Left cardiac atrium (tissue), 4 donors: ENCODE measurements around the gene ERBB4. TPM values are rescaled to one million over a fixed set of nuclear protein-coding genes. Genes with fewer than 3 reads are reported as not detected.

Experiments
- ATAC-seq, 2 donors: fragments of 200-7000 bp; cut with Tn5 transposase; one replicate each; pipeline ENCODE4 v1.9.1; 2020; ENCODE audit warnings: mild to moderate bottlenecking in 2 of 2, moderate library complexity in 2 of 2
- DNase-seq: peaks from one replicate; pipeline ENCODE4 v3.0.0-alpha.2; 2020
- intact Hi-C, 2 donors: fragments of 100-400 bp; cut with DNase I; formaldehyde crosslinking; loops; one replicate each; pipeline versions ENCODE4 v1.14.1 to v1.15.1; 2022 to 2023
- total RNA-seq, 2 donors: library from RNA; stranded (reverse); fragmentation: NEBNext Ultra II Directional; extraction: Animal tissue kit (Norgen Biotek cat#: 25700); gene quantifications; one replicate each; pipeline ENCODE4 v1.2.1, GENCODE V29; 2021
- donor health status: DM: no; HTN: yes; CAD: no.
- donor health status: DM: no; HTN: yes; CAD: no; lungs with severe emphysema.
- donor health status: DM: yes; HTN: yes; CAD: no.
- donor health status: Dilated cardiomyopathy.

Gene ERBB4
- total RNA-seq, 2 donors from 2014 or later = 17.9 to 20.6 TPM

DNA sequence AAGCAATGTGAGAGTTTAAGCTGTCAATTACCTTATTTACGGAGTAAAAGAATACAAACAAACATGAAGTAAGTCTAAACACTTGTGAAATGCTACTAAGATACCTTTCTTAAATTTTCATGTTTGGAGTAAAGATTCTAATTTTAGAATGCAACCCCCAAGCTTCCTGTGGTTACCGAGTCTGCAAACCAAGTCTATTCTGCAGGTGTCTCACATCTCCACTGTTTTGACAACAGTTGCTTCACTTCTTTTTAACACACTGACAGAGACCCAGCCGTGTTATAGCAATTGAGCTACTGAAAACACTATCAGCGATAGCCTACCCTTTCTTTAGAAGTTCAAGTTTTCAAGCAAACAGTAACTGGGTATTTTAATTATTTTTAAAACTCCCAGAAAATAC lies 608.3 kb downstream of the ERBB4 start:
- ATAC-seq (no peak), DNase-seq (no peak)
- intact Hi-C loops = no loop called here

DNA sequence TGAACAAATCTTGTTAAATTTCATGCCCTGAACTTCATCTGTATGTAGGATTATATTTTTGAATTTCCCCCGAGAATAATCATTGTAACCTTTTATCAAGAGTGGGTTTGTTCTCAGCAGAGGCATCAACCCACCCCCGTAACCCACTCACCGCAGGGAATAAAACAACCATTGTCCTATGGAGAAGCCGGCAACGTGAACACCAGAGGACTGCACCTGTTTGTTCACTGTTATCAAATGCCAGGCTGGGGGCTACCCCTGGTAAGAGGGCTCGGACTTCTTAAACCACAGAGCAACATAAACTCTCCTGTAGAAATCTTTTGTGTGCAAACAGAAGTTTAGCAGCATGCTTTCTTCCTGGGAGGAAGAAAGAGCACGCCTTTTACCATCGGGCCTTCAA lies 610.4 kb downstream of the ERBB4 start:
- ATAC-seq (no peak), DNase-seq (no peak)
- intact Hi-C loops = no loop called here

DNA sequence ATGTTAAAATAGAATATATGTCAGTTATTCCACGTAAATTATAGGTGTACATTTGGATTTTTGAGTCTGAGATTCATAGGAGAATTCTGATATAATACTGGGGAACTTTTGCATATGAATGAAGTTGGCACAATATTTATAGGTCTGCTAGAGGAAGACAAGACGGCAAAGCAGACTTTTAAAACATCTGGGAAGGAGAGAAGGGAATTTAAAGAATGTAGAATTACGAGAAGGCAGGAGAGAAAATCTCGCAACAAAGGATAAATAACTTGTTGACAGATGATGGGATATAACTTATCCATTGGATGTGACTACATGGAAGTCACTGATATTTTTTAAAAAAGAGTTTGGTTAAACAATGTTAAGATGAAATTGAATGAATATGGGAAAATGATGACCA lies 615.6 kb downstream of the ERBB4 start:
- intact Hi-C loops = no loop called here
- no peak for ATAC-seq
- DNase-seq = no peak

DNA sequence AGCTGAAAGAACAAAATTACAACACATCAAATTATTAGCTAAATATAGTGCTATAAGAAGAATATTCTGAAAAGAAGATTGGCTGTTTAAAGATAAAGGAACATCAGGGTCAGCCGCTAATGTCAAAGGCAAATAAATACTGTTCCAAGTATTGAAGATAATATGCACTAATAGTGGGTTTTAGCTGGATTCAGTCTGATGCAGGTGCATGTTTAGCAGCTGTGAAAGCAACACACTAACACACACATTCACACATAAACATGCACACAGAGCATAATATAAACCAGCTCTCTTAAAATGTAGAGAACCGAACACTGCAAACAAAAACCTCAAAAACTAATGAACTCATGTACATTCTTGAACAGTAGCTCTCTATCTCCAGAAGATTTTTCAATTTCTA lies 634.6 kb downstream of the ERBB4 start:
- ATAC-seq (no peak), DNase-seq (no peak)
- intact Hi-C loops = no loop called here

DNA sequence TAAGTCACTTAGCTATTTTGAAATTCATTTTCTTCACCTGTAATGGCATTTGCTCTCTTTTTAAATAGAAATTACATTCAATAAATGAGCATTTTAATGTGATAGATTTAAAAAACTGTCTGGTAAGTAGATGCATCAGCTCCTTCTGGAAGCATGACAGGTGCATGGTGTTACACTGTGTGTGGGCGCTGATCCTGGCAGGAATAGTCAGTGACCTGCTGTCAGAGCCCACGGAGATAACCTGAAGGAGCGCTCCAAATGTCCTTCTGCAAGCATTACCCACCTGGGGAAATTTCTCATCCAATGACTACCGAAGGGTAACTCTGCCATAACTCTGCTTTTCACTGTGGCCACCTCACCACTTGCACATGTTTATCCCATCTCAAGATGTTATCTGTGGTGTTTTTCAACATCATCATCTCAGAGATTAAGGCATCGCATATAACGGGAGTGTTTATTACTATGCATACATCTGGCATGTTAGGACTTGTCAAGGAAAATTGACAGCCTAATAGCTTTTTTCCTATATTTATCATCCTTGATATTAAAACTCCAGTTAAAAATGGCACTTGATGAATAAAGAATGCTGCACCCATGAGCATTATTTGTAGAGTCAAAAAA lies 637.3 kb downstream of the ERBB4 start:
- ATAC-seq (peak in 1 of 2 donors; percentile 33), DNase-seq (no peak)
- intact Hi-C loops = no loop called here

DNA sequence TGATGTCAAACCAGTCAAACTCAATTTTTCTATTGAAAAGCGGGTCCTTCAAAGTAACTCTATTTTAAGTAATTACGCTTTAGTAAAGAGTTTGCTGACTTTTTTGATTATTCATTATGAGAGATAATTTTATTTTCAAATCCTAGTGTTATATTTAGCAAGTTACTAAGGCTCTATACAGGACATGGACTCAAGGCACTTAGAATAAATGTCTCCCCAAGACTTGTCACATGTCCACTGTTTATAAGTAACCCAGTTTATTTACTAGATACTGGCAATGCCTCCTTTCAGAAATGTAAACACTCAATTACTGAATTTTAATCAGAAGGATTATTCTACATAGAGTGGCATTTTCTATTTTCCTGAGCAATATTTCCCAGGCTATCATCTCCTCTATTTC lies 638.1 kb downstream of the ERBB4 start:
- intact Hi-C loops = no loop called here

DNA sequence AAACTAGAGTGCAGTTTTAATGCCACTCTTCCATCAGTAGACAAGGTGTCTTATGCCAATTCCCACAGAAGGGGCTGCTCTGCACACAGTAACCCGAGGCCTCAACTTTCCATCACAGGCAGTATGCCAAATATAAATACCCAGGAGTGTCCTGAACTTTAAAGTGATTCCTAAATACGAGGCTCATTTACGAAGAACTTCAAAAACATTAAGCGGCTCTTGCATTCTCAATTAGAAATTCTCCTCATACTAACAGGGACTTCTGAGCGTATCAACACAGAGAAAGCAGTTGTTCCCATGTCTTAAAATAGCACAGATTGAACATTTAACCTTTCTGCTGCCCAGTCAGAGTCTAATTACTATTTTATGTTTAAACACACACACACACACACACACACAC lies 638.6 kb downstream of the ERBB4 start:
- peak; percentile 49 to 86 for ATAC-seq
- DNase-seq = no peak
- intact Hi-C loops = no loop called here

More for the DNA sequence above, 638.1 kb downstream of the ERBB4 start:
- DNase-seq (no peak), ATAC-seq (peak in 1 of 2 donors; percentile 56)

DNA sequence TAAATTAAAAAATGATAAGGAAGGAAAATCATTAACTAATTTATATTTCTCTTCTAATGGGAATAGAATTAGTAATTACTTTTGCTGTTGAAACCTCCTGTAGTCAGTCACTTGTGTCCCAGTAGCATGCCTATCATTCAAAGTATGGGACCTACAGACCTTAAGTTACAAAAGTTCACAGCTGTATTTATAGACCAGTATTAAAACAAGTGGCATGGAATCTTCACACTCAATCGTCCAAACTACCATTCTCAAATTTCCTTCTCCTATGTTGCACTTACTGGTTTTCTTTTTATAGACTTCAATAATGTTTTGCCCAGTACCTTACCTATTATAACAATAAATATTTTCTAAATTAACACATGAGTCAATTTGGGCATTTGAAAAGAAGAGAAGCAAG lies 639.9 kb downstream of the ERBB4 start:
- intact Hi-C loops = no loop called here
- no peak for ATAC-seq
- no peak for DNase-seq

DNA sequence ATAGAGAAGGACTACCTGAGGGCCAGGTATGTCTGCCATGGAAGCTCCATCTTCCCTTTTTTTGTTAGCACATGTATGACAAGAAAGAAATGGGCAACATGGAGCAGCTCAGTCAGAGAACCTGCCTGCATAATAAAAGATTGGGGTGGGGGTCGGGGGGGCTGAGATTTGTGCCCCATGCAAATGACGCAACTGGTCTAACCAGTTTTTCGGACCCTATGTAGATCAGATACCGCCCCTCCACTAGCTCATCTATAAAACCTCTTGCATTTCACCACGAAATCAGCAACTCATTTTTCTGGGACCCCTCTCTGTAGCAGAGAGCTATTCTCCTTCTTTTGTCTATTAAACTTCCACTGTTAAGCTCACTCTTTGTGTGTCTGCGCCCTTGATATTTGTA lies 657.2 kb downstream of the ERBB4 start:
- no peak for DNase-seq
- intact Hi-C loops = no loop called here
- ATAC-seq = no peak

DNA sequence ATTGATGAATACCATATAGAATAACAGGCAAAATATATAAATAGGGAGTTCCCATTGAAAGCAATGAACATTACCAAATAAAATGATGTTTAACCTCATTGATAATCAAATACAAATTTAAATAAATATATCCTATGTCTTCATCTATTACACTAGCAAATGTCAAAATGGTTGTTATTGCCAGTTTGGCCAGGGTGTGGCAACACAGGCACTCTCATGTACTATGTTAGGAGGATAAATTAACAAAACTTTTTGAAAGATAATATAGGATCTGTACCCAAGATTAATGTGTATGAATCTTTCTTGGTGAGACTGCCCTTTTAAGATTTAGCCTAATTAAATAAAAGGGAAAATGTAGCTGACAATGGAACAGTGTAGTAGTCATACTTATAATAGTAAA lies 659.3 kb downstream of the ERBB4 start:
- intact Hi-C loops = no loop called here
- DNase-seq (no peak), ATAC-seq (no peak)

DNA sequence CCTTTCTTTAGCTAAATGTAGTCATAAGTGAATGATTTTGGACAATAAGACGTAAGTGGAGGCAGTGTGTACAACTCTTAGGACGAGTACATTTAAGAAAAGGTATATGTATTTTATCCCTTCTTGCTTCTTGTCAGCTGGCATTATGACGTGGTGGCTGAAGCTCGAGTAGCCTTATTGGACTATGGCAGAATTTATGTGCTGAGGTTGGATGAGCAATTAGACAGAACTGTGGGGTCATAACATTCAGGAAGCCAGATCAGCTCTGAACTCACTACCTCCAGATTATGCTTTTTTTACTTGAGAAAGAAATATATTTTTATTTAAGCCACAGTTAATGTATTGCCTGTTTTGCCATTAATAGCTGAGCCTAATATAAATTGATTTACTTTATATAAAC lies 661.5 kb downstream of the ERBB4 start:
- DNase-seq = no peak
- ATAC-seq = no peak
- intact Hi-C loops = no loop called here

DNA sequence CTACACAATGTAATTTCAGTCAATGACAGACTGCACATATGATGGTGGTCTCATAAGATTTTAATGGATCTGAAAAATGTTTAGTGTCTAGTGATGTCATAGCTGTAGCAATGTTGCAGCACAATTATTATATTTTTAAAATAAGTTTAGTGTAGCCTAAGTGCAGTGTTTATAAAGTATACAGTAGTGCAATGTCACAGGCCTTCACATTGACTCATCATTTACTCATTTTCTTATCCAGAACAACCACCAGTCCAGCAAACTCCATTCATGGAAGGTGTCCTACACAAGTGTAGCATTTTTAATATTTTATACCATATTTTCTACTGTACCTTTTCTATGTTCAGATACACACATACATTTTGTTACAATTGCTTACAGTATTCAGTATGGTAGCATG lies 663.1 kb downstream of the ERBB4 start:
- DNase-seq = no peak
- no peak for ATAC-seq
- intact Hi-C loops = no loop called here

DNA sequence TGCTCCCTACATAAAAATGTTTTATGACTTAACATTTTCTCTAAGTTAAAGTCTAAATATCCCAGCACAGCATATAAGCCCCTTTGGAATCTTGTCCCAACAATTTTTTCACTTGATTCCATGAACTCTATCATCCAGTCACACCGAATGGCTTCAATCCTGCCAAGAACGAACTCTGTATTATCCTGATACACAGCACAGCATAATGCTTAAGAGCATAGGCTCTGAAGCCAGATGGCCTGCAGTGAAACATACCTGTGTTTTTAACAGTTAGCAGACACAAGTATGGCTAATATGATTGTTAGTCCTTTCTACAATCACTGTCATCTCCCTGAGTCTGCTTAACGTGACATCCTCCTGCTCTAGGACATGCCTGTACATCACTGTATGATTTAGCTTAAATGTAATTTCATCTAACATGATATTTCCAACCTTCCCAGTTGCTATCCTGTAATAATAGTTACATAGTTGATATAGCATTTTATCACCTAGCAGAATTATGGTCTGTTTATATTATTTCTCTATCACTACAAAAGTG lies 669.5 kb downstream of the ERBB4 start:
- intact Hi-C loops = no loop called here
- DNase-seq (no peak), ATAC-seq (no peak)

DNA sequence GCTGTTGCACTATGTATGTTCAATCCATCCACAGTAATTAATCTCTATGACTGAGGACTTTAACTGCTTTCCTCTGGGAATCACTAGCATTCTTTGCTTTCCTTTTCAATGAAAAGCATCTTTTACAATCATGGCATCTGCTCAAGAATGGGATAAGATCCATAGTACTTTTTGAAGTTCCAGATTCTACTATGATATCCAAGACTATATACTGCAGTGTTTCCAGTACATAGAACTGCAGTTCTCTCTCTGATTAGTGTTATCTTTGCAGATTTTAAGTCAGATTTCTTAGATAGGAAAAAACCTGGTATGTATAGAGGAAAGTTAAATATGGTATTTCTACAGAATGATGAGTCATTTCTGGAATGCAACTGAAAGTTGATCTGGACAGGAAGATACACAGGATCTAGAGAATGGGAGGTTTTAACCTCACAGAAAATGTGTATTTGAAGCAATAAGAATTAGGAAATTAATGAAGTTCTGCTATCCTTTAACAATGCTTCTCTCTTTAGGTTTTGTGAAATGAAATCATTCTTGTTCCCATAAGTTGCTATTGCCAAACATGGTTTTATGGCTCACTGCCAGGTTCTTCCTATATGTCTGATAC lies 670.7 kb downstream of the ERBB4 start:
- intact Hi-C loops = no loop called here

DNA sequence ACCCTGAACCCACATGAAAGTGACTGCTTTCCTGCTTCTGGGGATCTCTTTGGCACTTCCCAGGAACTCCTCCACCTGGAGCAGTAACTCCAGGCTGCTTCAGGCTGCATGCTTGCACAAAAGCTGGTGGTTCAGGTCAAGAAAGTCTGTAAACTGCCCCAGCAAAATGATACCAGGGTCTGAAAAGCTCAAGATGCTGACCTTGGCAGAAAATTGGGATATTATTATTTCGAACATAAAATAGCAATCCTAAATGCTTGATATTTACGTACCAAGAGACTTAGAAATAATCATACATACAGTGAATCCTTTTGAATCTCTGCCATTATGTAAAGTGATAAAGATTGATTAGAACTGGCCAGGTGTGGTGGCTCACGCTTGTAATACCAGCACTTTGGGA lies 674.3 kb downstream of the ERBB4 start:
- DNase-seq (no peak), ATAC-seq (no peak)
- intact Hi-C loops = no loop called here

More for the DNA sequence above, 670.7 kb downstream of the ERBB4 start:
- ATAC-seq (no peak), DNase-seq (no peak)

DNA sequence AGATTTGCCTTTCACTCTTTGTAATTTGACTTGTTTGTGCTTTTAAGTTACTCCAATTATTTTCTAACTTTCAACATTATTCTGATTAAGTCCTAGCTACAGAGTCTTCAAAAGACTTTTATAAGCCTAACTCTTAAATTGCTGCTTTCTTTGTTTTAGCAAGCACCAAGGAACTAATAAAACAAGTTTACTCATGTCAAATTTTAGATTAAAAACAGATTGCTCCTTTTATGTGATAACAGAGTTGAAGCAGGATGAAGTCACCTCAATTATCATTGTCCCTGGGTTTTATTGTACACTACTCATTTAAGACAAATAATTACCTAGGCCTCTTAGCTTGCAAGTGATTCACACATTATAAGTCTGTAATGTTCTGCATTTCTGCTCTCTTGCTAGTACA lies 678.4 kb downstream of the ERBB4 start:
- ATAC-seq (no peak), DNase-seq (no peak)
- intact Hi-C loops = no loop called here

DNA sequence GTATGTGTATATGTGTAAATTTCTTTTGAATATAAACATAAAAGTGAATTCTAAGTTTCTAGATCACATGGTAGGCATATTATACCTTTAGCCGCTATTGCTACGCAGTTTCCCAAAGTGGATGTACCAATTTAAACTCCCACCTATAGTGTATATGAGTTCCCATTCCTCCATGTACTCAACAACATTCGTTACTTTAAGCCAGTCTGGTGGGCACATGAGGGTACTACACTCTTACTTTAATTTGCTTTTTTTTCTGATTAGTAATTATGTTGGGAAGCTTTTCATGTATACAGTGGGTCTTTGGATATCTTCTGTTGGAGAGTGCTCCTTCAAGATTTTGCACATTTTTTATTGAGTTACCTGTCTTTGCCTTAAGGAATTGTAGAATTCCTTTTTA lies 683.8 kb downstream of the ERBB4 start:
- intact Hi-C loops = no loop called here
- DNase-seq = no peak
- ATAC-seq = no peak

DNA sequence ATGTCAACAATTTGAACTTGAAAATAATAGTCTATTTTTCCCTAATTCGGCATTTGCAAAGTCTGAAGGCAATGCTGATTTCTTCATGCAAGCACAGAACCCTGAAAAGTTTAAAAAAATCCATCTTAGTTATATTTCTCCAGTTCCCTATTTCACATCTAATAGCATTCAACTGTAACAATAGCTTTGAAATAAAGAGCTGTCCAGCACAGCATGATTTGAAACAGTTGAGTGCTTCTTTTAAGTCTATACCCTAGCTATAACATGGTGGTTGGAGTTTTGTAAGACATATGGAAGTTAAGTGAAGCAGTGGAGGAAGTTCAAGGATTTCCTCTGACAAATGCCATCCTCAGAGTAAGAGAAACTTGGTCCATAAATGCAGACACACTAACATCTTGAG lies 691.9 kb downstream of the ERBB4 start:
- ATAC-seq = no peak
- intact Hi-C loops = no loop called here
- DNase-seq = no peak

DNA sequence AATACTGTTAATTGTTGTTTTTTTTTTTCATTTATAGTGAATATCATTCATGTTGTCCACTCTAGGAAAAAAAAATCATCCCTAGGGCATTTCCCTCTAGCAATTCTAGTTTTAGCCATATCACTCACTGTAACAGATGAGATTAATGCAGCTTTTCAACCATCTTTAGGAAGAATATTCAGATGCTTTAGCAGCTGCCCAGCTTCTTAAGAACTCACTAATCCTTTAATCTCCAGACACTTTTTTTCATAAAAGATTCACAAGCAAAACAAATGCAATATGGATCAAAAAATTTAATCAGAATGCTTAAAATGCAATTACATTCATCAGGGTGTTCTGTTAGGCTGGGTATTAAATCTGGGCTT lies 692.6 kb downstream of the ERBB4 start:
- ATAC-seq (no peak), DNase-seq (no peak)
- intact Hi-C loops = no loop called here

DNA sequence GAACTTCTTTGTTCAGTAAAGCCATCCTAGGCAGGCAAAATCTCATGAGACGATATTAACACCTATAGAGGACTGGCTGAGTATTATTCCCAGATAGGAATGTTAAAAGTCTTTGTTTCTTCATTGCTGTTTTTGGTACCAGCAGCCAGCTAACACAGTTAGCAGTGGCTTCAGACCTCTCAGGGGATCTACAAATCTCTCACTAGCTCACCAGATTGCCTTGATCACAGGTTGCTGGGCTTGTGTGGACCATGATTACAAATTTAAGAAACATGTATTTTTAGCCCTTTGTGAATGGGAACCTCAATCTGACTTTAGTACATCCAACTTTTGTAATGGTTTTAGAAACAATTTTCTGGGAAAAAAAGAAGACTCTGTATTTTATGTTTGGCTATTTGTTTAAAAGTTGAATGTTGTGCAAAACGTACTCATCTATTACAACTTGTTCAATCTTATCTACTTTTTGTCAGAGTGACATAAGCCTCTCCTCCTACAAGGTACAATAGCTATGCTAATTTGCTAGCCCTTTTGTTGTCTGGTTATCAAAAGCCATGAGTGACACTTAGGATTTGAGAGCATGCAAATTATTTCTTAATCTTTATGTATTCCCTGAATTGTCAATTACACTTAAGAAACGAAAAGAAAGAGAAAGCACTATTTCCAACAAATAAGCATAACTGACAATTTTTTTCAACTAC lies 693.1 kb downstream of the ERBB4 start:
- no peak for ATAC-seq
- no peak for DNase-seq
- intact Hi-C loops = no loop called here

DNA sequence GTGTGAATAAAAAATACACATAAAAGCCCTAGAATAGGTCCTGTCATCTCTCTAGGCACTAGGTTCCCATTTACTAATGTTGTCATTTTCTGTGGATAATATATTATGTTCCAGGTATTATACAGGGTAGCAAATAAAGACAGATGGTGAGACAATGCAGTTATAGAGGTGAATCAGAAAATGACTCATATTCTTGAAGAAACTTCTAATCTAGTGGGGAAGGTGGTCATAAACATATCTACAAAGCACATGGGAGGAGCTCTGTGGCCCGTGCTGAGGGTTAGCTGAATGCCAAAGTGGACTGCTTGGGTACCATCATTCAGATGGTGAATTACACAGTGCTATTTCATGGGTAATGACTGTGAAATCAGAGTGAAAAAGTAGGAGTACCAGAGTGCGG lies 700.9 kb downstream of the ERBB4 start:
- intact Hi-C loops = no loop called here
- ATAC-seq (no peak), DNase-seq (no peak)
